GM21447 (cell line): ENCODE measurements around the gene OR51T1.

ENCODE experiments used
- ATAC-seq: cut with Tn5 transposase; IDR thresholded peaks from one replicate; pipeline ENCODE4 v1.9.1; 2021; ENCODE audit not compliant: unreplicated experiment

Gene OR51T1

DNA sequence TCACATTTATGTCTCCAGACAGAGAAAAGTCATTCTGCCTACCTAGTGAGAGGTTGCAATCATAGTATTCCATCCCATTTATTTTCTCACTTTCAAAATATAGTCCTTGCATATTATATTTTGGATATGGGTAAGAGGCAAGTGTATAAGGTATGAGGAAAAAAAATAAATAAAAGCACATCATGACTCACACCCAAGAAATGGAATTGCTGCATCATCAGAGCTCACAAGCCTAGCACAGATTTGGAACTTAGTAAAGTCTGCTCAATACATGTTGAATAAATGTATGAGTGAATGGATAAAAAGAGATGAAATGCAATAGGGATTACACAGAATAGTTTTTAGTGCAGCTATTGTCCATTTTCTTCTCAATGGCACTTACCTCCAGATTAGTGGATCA lies 44.9 kb downstream of the OR51T1 start:
- no peak for ATAC-seq
